B cell (primary cell): ENCODE results near the gene MAFF. TPM values are rescaled to one million over a fixed set of nuclear protein-coding genes. Genes with fewer than 3 reads are reported as not detected.

ENCODE experiments used
- ATAC-seq: fragments of 200-7000 bp; cut with Tn5 transposase; one replicate; pipeline ENCODE4 v1.10.0; 2021; ENCODE audit warnings: low read depth, mild to moderate bottlenecking, moderate number of reproducible peaks, moderate library complexity
- CTCF ChIA-PET: fragments of 350-600 bp; sonication (Branson Sonifier 250); formaldehyde crosslinking; loops from one replicate; lab custom pipeline; 2021; ENCODE audit warnings: antibody characterized with exemption, inconsistent platforms; lab: Charles Lee
- POLR2A ChIA-PET: fragments of 350-600 bp; sonication (Branson Sonifier 250); formaldehyde crosslinking; loops from one replicate; lab custom pipeline; 2021; ENCODE audit warnings: antibody characterized with exemption; lab: Charles Lee
- DNase-seq: peaks from one replicate; pipeline ENCODE4 v3.0.0; 2013
- H2AFZ ChIP-seq: 2 replicates; pipeline ENCODE4 v1.6.1; 2012; ENCODE audit warnings: mild to moderate bottlenecking, low read depth, low read length; ENCODE audit not compliant: insufficient read depth, poor library complexity, severe bottlenecking
- H3K27ac ChIP-seq, 2 donors: 1 replicate in 1 of 2; 2 replicates in 1 of 2; pipeline ENCODE4 v1.5.1; 2012 to 2013; ENCODE audit warnings: low read length in 2 of 2, mild to moderate bottlenecking in 2 of 2, moderate library complexity in 1 of 2
- H3K27me3 ChIP-seq, 4 experiments: fragments of 200-600 bp in 1 of 4; sonication (generic) in 1 of 4; replicated peaks in 1 of 4; 1 replicate in 2 of 4; 2 replicates in 2 of 4; pipeline versions ENCODE4 v1.6.1 to v1.7.0; 2013 to 2016; ENCODE audit warnings: low read length in 3 of 4, mild to moderate bottlenecking in 2 of 4, mixed read lengths in 1 of 4, moderate library complexity in 1 of 4; ENCODE audit not compliant: insufficient read depth in 4 of 4, control insufficient read depth in 3 of 4; ENCODE audit errors: control extremely low read depth in 1 of 4
- H3K36me3 ChIP-seq, 2 experiments: replicated peaks in 1 of 2; 1 replicate in 1 of 2; 2 replicates in 1 of 2; pipeline versions ENCODE4 v1.6.1 to v1.7.1; 2013; ENCODE audit warnings: low read length in 1 of 2; ENCODE audit not compliant: insufficient read depth in 2 of 2, control insufficient read depth in 1 of 2; ENCODE audit errors: control extremely low read depth in 1 of 2, extremely low read depth in 1 of 2
- H3K4me1 ChIP-seq, 2 donors: fragments of 200-600 bp in 1 of 2; sonication (generic) in 1 of 2; 1 replicate in 1 of 2; 2 replicates in 1 of 2; pipeline versions ENCODE4 v1.5.1 to v1.6.1; 2013 to 2017; ENCODE audit warnings: low read length in 2 of 2; ENCODE audit not compliant: control insufficient read depth in 2 of 2, insufficient read depth in 2 of 2
- H3K4me2 ChIP-seq: replicated peaks from 2 replicates; pipeline ENCODE3; 2012; ENCODE audit warnings: mild to moderate bottlenecking, low read depth, low read length; ENCODE audit not compliant: poor library complexity, severe bottlenecking
- H3K4me3 ChIP-seq, 5 experiments: fragments of 200-600 bp in 1 of 5; sonication (generic) in 1 of 5; 1 replicate in 3 of 5; 2 replicates in 2 of 5; pipeline versions ENCODE4 v1.5.1 to v1.7.0; 2011 to 2016; ENCODE audit warnings: low read length in 4 of 5, mild to moderate bottlenecking in 4 of 5, low read depth in 2 of 5, control low read depth in 1 of 5, moderate library complexity in 1 of 5; ENCODE audit not compliant: insufficient read depth in 1 of 5; ENCODE audit errors: control extremely low read depth in 1 of 5, extremely low read depth in 1 of 5
- H3K79me2 ChIP-seq: fragments of 200-600 bp; sonication (generic); one replicate; pipeline ENCODE4 v1.6.0; 2016; ENCODE audit warnings: low read length; ENCODE audit not compliant: control insufficient read depth, insufficient read depth
- H3K9ac ChIP-seq: fragments of 200-600 bp; sonication (generic); 2 replicates; pipeline ENCODE4 v1.6.1; 2017; ENCODE audit warnings: mild to moderate bottlenecking, low read length, moderate library complexity
- H3K9me3 ChIP-seq, 3 donors: one replicate each; pipeline versions ENCODE4 v1.6.1 to v1.7.1; 2013; ENCODE audit warnings: low read length in 2 of 3; ENCODE audit not compliant: control insufficient read depth in 2 of 3, insufficient read depth in 1 of 3; ENCODE audit errors: control extremely low read depth in 1 of 3
- H4K20me1 ChIP-seq: 2 replicates; pipeline ENCODE4 v1.6.0; 2012; ENCODE audit warnings: mild to moderate bottlenecking, low read length; ENCODE audit not compliant: insufficient read depth, control insufficient read depth, poor library complexity, severe bottlenecking
- H3K27ac Mint-ChIP-seq: one replicate; pipeline ENCODE4 v1.8.0; 2021; ENCODE audit warnings: mixed read lengths
- H3K27me3 Mint-ChIP-seq: one replicate; pipeline ENCODE4 v1.8.0; 2021; ENCODE audit warnings: mixed read lengths
- H3K4me1 Mint-ChIP-seq: one replicate; pipeline ENCODE4 v1.8.0; 2021; ENCODE audit warnings: mixed read lengths
- H3K4me3 Mint-ChIP-seq: one replicate; pipeline ENCODE4 v1.8.0; 2021; ENCODE audit warnings: mixed read lengths
- H3K9me3 Mint-ChIP-seq: one replicate; pipeline ENCODE4 v1.8.0; 2022; ENCODE audit warnings: mixed read lengths; ENCODE audit not compliant: insufficient read depth
- EZH2 ChIP-seq: IDR thresholded peaks from 2 replicates; pipeline ENCODE4 v1.6.1; 2012; ENCODE audit warnings: borderline replicate concordance, low read depth, mild to moderate bottlenecking, moderate library complexity, low read length; ENCODE audit not compliant: insufficient read depth, poor library complexity, severe bottlenecking
- WGBS: methylation state at CpG from one replicate; pipeline ENCODE4 v1.1.5; 2013; ENCODE audit warnings: missing lambda C conversion rate; ENCODE audit not compliant: insufficient coverage; 5-methylcytosine and 5-hydroxymethylcytosine counted together
- intact Hi-C: fragments of 100-400 bp; cut with micrococcal nuclease; formaldehyde crosslinking; loops from one replicate; pipeline ENCODE4 v1.10.0; 2022
- polyA plus RNA-seq: library from polyadenylated mRNA; depleted of rRNA; stranded (reverse); fragments of >200 nt; gene quantifications from 2 replicates; pipeline ENCODE4 v1.2.3, GENCODE V29; 2012
- total RNA-seq, 2 donors: library from RNA; stranded (reverse); fragments of 120-200 nt in 1 of 2; gene quantifications; 1 replicate in 1 of 2; 2 replicates in 1 of 2; pipeline versions ENCODE4 v1.2.3 to v1.2.4, GENCODE V29; 2013 to 2022
- TF ChIP-seq, protein P1 (sequence below): fragments of 200-600 bp; IDR thresholded peaks from one replicate; pipeline ENCODE4 v1.8.0; 2022; ENCODE audit warnings: antibody characterized with exemption, mild to moderate bottlenecking

MAFF gene
- total and polyA plus RNA-seq, 2 donors (not counting 1 experiment from before 2014, with no cell fraction given), result 5.3 to 18.0 TPM

GRCh38 chr22:38221407-38221806, 19.6 kb downstream of the MAFF start:
- ATAC-seq (no peak), DNase-seq (no peak)
- Histone ChIP-seq H3K27ac (no peak overlapping the region), H2AFZ (no peak overlapping the region), H3K79me2 (no peaks in the 10 kb centered on the region), H3K9me3 (no peaks in the 10 kb centered on the region), H3K4me1 (no peaks in the 10 kb centered on the region), H3K27me3 (no peaks in the 10 kb centered on the region), H3K36me3 (no peaks in the 10 kb centered on the region), H3K4me2 (no peak overlapping the region), H3K9ac (no peak overlapping the region), H3K4me3 (no peak overlapping the region), H4K20me1 (no peaks in the 10 kb centered on the region)
- Mint-ChIP-seq H3K4me1 (no peaks in the 10 kb centered on the region), H3K27ac (no peak overlapping the region), H3K9me3 (no peaks in the 10 kb centered on the region), H3K27me3 (no peaks in the 10 kb centered on the region), H3K4me3 (no peak overlapping the region)
- no peak for TF ChIP-seq EZH2
- TF ChIP-seq, protein P1, sequence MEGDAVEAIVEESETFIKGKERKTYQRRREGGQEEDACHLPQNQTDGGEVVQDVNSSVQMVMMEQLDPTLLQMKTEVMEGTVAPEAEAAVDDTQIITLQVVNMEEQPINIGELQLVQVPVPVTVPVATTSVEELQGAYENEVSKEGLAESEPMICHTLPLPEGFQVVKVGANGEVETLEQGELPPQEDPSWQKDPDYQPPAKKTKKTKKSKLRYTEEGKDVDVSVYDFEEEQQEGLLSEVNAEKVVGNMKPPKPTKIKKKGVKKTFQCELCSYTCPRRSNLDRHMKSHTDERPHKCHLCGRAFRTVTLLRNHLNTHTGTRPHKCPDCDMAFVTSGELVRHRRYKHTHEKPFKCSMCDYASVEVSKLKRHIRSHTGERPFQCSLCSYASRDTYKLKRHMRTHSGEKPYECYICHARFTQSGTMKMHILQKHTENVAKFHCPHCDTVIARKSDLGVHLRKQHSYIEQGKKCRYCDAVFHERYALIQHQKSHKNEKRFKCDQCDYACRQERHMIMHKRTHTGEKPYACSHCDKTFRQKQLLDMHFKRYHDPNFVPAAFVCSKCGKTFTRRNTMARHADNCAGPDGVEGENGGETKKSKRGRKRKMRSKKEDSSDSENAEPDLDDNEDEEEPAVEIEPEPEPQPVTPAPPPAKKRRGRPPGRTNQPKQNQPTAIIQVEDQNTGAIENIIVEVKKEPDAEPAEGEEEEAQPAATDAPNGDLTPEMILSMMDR, result no peak
- WGBS, result 96% methylated on average over 17 of the region's 22 CpGs
- ChIA-PET CTCF (no interaction called here), POLR2A (no interaction called here)
- intact Hi-C loops, result no loop called here

DNA sequence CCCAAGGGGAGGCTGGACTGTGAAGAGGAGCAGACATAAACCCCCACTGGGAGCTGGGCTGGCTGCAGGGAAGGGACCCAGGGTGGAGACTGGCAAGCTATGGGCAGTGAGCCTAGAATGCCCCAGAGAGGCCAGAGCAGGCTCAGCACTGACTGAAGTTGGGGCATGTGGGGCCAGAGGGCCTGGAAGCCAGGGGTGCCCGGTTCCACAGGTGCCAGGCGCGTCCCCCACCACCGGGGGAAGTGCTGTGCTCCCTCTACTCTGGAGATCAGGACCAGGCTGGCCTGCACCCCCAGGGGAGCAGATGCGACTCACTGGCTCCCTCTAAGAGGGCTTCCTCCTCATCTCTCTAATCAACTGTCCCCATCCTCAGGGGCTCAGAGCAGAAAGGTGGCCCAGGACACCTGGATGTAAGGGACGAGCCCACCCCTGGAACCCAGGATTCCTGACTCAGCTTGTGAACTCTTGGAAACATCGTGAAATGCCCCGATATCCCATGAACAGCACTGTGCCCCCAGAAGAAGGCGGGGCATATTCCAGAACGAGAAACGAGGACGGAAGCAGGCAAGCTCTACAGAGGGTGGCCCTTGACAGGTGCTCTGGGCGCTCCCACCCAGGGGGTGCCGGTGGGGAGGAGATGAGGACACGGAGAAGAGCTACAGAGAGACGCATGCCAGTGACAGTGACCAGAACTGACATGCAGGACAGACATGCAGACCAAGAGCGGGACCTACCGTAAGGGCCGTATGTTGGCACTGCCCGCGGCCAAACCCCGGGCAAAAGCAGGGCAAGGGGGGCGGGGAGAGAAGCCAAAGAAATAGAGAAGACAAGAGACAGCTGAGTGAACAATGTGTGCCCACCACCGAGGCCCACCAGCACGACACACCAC, 20.4 kb downstream of the MAFF start:
- H3K79me2 ChIP-seq, result no peaks in the 10 kb centered on the region
- Mint-ChIP-seq H3K4me3 (no peak overlapping the region), H3K27ac (no peak overlapping the region), H3K4me1 (no peaks in the 10 kb centered on the region), H3K27me3 (no peaks in the 10 kb centered on the region), H3K9me3 (no peaks in the 10 kb centered on the region)
- H3K4me1 ChIP-seq, result no peaks in the 10 kb centered on the region
- TF ChIP-seq EZH2, result no peak
- TF ChIP-seq, protein P1, result no peak
- H3K27ac ChIP-seq, result no peak overlapping the region
- intact Hi-C loops, result no loop called here
- POLR2A ChIA-PET, result no interaction called here
- no peaks in the 10 kb centered on the region for H4K20me1 ChIP-seq
- CTCF ChIA-PET, result interaction anchor here (0.8 to 1.0 kb wide), 2 partner anchors 7 to 19 kb away, joined by 3 read pairs; no protein-coding TSS in a partner anchor
- WGBS, result 94% methylated on average over 23 of the region's 25 CpGs
- H3K4me2 ChIP-seq, result no peak overlapping the region
- H3K4me3 ChIP-seq, result no peak overlapping the region
- no peaks in the 10 kb centered on the region for H3K27me3 ChIP-seq
- DNase-seq, result no peak
- no peaks in the 10 kb centered on the region for H3K9me3 ChIP-seq
- no peaks in the 10 kb centered on the region for H3K36me3 ChIP-seq
- H3K9ac ChIP-seq, result no peak overlapping the region
- ATAC-seq, result no peak
- no peak overlapping the region for H2AFZ ChIP-seq
